ENCODE data around the gene ELOVL1.

DNA sequence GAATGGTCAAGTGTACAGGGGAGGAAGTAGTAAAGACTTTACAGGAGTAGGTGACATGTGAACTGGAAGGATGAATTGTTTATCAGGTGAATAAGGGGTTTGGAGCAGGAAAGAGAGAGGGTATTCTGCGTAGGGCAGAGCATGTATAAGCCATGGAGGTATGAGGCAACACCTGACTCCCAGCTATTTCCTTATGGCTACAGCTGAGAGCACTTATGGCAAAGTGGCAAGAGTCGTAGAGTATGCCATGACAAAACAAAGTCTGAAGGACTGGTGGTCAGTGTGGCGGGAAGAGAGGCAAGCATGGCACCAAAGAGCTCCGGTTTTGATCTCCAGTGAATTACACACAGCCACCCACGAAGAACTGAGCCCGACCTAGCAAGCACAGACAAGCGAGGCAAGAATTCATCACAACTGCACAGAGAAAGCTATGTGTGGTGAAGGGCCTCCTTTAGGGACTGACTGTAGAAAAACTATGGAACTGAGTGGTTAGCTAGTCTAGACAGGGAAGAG lies 9.0 kb upstream of the ELOVL1 start:
- TF ChIP-seq, protein P1, sequence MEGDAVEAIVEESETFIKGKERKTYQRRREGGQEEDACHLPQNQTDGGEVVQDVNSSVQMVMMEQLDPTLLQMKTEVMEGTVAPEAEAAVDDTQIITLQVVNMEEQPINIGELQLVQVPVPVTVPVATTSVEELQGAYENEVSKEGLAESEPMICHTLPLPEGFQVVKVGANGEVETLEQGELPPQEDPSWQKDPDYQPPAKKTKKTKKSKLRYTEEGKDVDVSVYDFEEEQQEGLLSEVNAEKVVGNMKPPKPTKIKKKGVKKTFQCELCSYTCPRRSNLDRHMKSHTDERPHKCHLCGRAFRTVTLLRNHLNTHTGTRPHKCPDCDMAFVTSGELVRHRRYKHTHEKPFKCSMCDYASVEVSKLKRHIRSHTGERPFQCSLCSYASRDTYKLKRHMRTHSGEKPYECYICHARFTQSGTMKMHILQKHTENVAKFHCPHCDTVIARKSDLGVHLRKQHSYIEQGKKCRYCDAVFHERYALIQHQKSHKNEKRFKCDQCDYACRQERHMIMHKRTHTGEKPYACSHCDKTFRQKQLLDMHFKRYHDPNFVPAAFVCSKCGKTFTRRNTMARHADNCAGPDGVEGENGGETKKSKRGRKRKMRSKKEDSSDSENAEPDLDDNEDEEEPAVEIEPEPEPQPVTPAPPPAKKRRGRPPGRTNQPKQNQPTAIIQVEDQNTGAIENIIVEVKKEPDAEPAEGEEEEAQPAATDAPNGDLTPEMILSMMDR (IDR thresholded peaks at IDR 0.05), result no peak
- no peak for TF ChIP-seq POLR2AphosphoS5 (IDR thresholded peaks at IDR 0.05)
- no peak for TF ChIP-seq POLR2A (IDR thresholded peaks at IDR 0.05; ENCODE audit: low read depth)
- no peak for TF ChIP-seq EP300 (IDR thresholded peaks at IDR 0.05)

All from esophagus muscularis mucosa (tissue), 4 donors.